ENCODE measurements around the gene PTCHD4.
"Not testable (repeated sequence)": the region's sequence is repeated elsewhere in the genome, so short reads cannot be mapped to it uniquely, and the experiment has no call there.

PTCHD4 gene

DNA sequence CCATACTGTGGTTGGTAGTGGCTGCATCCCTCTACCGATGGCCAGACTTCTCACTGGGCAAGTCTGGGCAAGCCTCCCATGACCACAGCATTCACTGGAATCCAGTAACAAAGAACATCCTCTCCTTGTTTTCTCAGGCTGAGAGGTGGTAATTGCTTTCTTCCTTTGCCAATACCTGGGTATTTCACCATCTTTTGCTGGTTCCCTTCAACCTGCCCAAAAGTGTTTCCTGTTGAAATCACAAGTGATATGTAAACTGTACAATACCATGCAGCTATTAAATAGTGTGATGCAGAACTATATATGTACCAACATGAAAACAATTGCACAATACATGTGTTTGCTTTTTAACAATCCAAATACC lies at the start of gene PTCHD4:
PTCHD4 (minus strand) TSS at position 55 of the 364 bp plus-strand sequence. CDS start 42,240 bp downstream, outside the sequence.
- DNase-seq: no peak

DNA sequence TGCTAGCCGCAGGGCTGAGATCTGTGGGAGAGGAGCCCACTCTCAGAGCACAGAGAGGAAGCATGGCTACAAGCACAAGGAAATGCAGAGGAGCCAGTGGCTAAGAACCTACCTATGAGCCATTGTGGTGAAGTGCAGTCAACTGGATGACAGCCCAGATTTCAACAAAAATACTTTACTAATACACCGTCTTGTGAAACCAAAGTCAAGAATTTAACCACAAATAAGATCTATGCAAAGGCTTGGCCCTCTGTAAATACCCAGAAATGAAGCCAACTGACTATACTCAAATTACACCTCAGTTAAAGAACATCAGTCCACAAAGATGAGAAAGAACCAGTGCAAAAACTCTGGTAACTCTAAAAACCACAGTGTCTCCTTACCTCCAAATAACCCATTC lies 40.1 kb upstream of the PTCHD4 start:
- DNase-seq: no peak

- no peak for DNase-seq
These were observed 39.7 kb upstream of the PTCHD4 start for GRCh38 chr6:48150701-48151100.

DNA sequence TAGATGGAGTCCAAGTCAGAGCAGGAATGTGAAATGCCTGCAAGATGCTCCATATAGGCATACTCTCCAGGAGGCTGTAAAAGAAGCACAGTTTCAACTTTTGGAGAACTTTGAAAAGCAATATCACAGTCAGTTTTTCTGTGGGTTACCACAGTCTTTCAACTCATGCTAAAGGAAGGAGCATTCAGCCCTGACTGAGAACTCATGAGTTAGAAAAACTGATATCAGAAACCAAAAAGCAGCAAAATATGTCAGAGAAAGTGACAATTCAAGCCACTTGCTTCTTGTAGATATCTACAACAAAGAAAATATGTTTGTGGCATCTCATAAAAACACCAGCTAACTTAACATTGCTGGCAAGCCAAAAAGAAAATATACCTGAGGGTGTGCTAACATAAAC lies 36.1 kb upstream of the PTCHD4 start:
- no peak for DNase-seq

DNA sequence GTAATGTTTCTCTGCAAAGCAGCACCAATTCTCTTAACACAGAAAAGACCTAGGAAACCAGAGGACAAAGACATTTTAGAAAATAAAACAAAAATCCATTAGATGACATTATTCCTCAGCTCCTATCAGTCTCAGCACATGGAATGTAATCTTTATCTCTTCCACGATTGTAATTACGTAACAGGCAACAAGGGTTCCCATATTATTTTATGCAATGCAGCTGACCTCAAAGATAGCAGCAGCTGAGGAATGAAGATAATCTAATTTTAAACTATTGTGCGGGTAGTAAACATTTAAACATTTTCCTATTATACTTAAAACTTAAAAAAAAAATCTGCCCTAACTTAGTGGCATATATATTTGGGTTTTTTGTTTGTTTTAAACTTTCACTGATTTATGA lies 33.0 kb upstream of the PTCHD4 start:
- no peak for DNase-seq

DNA sequence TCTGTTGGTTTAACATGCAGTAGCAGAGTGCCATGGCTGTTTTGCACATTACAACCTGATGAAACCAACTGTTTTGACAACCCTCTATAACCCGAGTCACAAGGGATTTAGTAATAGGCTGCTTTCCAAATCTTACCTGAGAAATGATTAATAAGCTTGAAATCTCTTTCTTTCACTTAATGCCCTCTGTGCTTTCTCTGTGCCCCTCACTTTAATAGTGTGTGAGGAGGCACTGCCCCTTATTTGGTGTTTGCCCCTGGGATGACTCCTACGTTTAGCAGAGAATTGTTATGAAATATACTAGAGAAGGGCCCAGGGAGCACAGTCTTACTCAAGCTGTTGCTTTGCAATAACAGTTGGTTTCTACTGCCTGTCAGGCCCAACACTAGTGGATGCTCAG lies 31.0 kb upstream of the PTCHD4 start:
- no peak for DNase-seq

- no peak for DNase-seq
These were observed 29.0 kb upstream of the PTCHD4 start for GRCh38 chr6:48139818-48140614.

- no peak for DNase-seq
These were observed 25.9 kb upstream of the PTCHD4 start for GRCh38 chr6:48136856-48137255.

- DNase-seq: no peak
These were observed 24.5 kb upstream of the PTCHD4 start for GRCh38 chr6:48135323-48136084.

DNA sequence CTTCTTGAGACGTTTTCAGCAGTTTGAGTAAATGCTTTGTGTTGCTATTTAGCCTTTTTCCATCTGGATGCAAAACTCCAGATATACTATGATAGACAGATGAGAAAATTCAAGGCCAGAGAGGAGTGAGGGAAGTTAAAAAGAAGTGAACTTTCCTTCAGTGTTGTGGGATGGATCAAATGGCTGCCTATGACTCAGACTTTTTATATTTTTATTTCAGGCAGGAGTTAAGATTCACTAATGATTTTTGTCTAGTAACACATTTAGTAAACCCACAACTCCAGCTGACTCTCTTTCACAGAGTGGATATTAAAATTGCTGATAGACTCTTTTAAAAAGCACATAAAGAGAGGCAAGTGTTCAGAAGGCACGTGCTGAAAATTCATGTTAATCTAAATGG lies 23.2 kb upstream of the PTCHD4 start:
- no peak for DNase-seq

- DNase-seq: no peak
These were observed 12.6 kb upstream of the PTCHD4 start for GRCh38 chr6:48123601-48124000.

- DNase-seq: not testable (repeated sequence)
These were observed 11.2 kb upstream of the PTCHD4 start for GRCh38 chr6:48121983-48122749.

GRCh38 chr6:48116699-48117645 lies 6.0 kb upstream of the PTCHD4 start:
- no peak for DNase-seq

GRCh38 chr6:48113130-48113529 lies 2.1 kb upstream of the PTCHD4 start:
- no peak for DNase-seq

DNA sequence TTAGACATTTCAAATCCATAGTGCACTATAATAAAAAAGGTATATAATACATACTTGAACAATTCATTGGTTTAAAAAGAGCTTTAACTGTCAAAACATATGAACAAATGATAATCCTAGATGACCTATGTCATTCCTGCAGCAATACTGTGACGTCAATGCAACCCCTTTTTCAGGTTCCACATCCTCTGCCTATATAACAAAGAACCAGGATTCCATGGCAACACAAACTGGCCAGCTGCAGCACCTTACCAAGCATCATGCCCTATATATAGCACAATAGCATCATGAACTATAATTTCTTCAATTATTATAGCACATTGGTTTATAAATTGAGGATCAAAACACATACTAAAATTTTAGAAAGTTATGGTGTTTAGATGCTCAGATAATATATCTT lies 578 bp upstream of the PTCHD4 start:
- DNase-seq: no peak

GRCh38 chr6:48110436-48111142 lies 408 bp downstream of the PTCHD4 start:
- no peak for DNase-seq

DNA sequence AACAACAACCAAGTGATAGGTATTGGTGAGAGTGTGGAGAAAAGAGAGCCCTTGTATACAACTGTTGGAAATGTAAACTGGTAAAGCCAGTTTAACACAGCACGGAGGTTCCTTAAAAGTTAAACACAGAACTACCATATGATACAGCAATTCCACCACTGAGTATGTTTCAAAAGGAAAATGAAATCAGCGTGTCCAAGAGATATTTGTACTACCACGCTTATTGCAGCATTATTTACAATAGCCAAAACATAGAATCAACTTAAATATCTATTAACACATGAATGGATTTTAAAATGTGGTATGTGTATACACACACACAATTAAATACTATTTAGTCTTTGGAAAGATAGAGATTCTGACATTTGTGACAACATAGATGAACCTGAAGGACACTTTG lies 1.1 kb downstream of the PTCHD4 start:
- DNase-seq: no peak

GRCh38 chr6:48102476-48103195 lies 8.4 kb downstream of the PTCHD4 start:
- DNase-seq: not testable (repeated sequence)

- no peak for DNase-seq
These were observed 9.7 kb downstream of the PTCHD4 start for GRCh38 chr6:48101290-48101689.

- DNase-seq: no peak
These were observed 10.5 kb downstream of the PTCHD4 start for GRCh38 chr6:48100588-48100895.
